ENCODE results near the gene XPOT.

Gene XPOT

GRCh38 chr12:64456119-64456518 lies 51.9 kb downstream of the XPOT start:
- TF ChIP-seq CTCF (IDR thresholded peaks at IDR 0.05; ENCODE audit: low read depth, low read length) = no peak

GRCh38 chr12:64457032-64457431 lies 52.8 kb downstream of the XPOT start:
- no peak overlapping the region for H3K4me3 ChIP-seq (ENCODE audit: low read depth, low read length)
- TF ChIP-seq CTCF (IDR thresholded peaks at IDR 0.05; ENCODE audit: low read depth, low read length) = no peak

More at GRCh38 chr12:64456119-64456518, 51.9 kb downstream of the XPOT start:
- H3K4me3 ChIP-seq (ENCODE audit: low read depth, low read length) = no peak overlapping the region

- TF ChIP-seq CTCF (IDR thresholded peaks at IDR 0.05; ENCODE audit: low read depth, low read length) = no peak
- H3K4me3 ChIP-seq (ENCODE audit: low read depth, low read length) = no peak overlapping the region
Observed at GRCh38 chr12:64457466-64457865, 53.3 kb downstream of the XPOT start.

- H3K4me3 ChIP-seq (ENCODE audit: low read depth, low read length) = no peak overlapping the region
- no peak for TF ChIP-seq CTCF (IDR thresholded peaks at IDR 0.05; ENCODE audit: low read depth, low read length)
Observed at GRCh38 chr12:64457923-64458322, 53.7 kb downstream of the XPOT start.

GRCh38 chr12:64459394-64459891 lies 55.3 kb downstream of the XPOT start:
- H3K4me3 ChIP-seq (ENCODE audit: low read depth, low read length) = no peak overlapping the region
- no peak for TF ChIP-seq CTCF (IDR thresholded peaks at IDR 0.05; ENCODE audit: low read depth, low read length)

GRCh38 chr12:64461634-64462414 lies 57.6 kb downstream of the XPOT start:
- no peak overlapping the region for H3K4me3 ChIP-seq (ENCODE audit: low read depth, low read length)
- no peak for TF ChIP-seq CTCF (IDR thresholded peaks at IDR 0.05; ENCODE audit: low read depth, low read length)

GRCh38 chr12:64466178-64466577 lies 62.0 kb downstream of the XPOT start:
- TF ChIP-seq CTCF (IDR thresholded peaks at IDR 0.05; ENCODE audit: low read depth, low read length) = no peak

More at GRCh38 chr12:64466178-64466577, 62.0 kb downstream of the XPOT start:
- no peak overlapping the region for H3K4me3 ChIP-seq (ENCODE audit: low read depth, low read length)

Measured in WI38 (cell line).